ENCODE results near the gene KRTAP6-2. TPM values are rescaled to one million over a fixed set of nuclear protein-coding genes. Genes with fewer than 3 reads are reported as not detected.

KRTAP6-2 gene
- total RNA-seq, 6 donors from 2014 or later: not detected

DNA sequence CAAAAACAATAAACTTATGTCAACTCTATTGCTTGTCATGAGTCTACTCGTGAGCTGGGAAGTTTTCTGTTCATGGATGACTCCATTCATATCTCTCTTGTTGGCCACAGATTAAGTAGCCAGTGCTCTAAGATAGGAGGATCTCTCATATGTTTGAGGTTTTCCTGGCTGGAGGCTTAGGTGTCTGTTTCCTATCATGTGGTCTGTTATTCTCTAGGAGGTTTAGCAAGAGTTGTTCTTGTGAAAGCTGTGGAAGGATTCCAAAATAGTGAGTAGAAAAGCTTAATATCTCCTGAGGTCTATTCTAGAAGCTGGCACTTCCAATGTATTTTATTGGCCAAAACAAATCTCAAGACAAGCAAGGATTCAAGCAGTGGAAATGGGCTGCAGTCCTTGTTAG lies 30.5 kb upstream of the KRTAP6-2 start:
- H3K4me3 ChIP-seq: no peak overlapping the region
- 67 to 74% methylated on average over 1 of the region's 1 CpG for WGBS, 2 donors
- no peak overlapping the region for H3K27ac ChIP-seq
- H3K27me3 ChIP-seq: no peaks in the 10 kb centered on the region
- DNase-seq: no peak
- H3K9me3 ChIP-seq: no peaks in the 10 kb centered on the region
- TF ChIP-seq POLR2AphosphoS5 (IDR thresholded peaks at IDR 0.05) (no peak), EP300 (IDR thresholded peaks at IDR 0.05) (no peak), POLR2A (IDR thresholded peaks at IDR 0.05) (no peak)
- TF ChIP-seq, protein P1, sequence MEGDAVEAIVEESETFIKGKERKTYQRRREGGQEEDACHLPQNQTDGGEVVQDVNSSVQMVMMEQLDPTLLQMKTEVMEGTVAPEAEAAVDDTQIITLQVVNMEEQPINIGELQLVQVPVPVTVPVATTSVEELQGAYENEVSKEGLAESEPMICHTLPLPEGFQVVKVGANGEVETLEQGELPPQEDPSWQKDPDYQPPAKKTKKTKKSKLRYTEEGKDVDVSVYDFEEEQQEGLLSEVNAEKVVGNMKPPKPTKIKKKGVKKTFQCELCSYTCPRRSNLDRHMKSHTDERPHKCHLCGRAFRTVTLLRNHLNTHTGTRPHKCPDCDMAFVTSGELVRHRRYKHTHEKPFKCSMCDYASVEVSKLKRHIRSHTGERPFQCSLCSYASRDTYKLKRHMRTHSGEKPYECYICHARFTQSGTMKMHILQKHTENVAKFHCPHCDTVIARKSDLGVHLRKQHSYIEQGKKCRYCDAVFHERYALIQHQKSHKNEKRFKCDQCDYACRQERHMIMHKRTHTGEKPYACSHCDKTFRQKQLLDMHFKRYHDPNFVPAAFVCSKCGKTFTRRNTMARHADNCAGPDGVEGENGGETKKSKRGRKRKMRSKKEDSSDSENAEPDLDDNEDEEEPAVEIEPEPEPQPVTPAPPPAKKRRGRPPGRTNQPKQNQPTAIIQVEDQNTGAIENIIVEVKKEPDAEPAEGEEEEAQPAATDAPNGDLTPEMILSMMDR (IDR thresholded peaks at IDR 0.05): no peak
- H3K4me1 ChIP-seq: no peaks in the 10 kb centered on the region
- H3K36me3 ChIP-seq: no peaks in the 10 kb centered on the region
- ATAC-seq (ENCODE audit: low FRiP score in 2 of 2): peak in 1 of 2 donors; percentile 23

DNA sequence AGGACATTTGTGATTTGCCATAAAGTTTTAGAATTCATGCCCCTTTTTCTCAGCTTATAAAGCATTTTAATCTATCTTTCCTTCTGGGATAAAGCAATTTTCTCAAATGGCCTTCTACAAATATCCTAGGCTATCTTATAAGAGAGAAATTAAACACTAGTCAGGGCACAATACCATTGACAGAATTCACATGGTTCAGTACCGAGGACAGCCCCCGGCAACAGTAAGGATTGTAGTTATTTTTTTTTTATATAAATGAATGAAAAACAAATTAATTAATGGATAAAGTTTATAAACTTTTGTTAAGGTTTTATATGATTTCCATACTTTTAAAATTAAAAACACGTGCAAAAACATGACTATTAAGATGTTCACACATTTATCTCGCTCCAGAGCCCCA lies 29.4 kb upstream of the KRTAP6-2 start:
- Histone ChIP-seq H3K27me3 (no peaks in the 10 kb centered on the region), H3K4me1 (no peaks in the 10 kb centered on the region), H3K27ac (no peak overlapping the region), H3K9me3 (no peaks in the 10 kb centered on the region), H3K36me3 (no peaks in the 10 kb centered on the region), H3K4me3 (no peak overlapping the region)
- no peak for ATAC-seq (ENCODE audit: low FRiP score in 2 of 2)
- TF ChIP-seq POLR2AphosphoS5 (IDR thresholded peaks at IDR 0.05) (no peak), POLR2A (IDR thresholded peaks at IDR 0.05) (no peak), EP300 (IDR thresholded peaks at IDR 0.05) (no peak)
- WGBS, 2 donors: 82 to 87% methylated on average over 4 of the region's 4 CpGs
- no peak for DNase-seq

DNA sequence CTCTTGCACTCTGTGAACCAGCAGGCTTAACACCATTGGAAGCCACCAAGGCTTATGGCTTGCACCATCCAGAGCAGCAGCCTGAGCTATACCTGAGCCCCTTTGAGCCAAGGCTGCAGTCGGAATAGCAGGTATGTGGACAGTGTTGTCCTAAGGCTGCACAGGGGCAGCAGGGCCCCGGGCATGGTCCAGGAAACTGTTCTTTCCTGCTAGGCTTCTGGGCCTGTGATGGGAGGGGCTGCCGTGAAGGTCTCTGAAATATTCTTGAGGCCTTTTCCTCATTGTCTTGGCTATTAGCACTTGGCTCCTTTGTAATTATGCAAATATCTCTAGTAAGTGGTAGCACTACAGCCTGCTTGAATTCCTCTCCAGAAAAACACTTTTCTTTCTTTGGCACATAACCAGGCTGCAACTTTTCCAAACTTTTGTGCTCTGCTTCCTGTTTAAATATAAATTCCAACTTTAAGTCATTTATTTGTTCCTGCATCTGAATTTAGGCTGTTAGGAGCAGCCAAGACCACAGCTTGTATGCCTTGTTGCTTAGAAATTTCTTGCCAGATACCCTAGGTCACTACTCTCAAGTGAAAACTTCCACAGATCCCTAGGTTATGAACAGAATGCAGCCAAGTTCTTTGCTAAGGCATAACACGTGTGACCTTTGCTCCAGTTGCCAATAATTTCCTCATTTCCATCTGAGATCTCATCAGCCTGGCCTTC lies 26.9 kb upstream of the KRTAP6-2 start:
- H3K4me1 ChIP-seq: no peaks in the 10 kb centered on the region
- H3K27me3 ChIP-seq: no peaks in the 10 kb centered on the region
- no peak overlapping the region for H3K27ac ChIP-seq
- ATAC-seq (ENCODE audit: low FRiP score in 2 of 2) (no peak), DNase-seq (no peak)
- H3K9me3 ChIP-seq: no peaks in the 10 kb centered on the region
- WGBS, 2 donors: 47 to 61% methylated on average over 3 to 4 of the region's 4 CpGs
- no peak overlapping the region for H3K4me3 ChIP-seq
- TF ChIP-seq EP300 (IDR thresholded peaks at IDR 0.05) (no peak), POLR2AphosphoS5 (IDR thresholded peaks at IDR 0.05) (no peak), POLR2A (IDR thresholded peaks at IDR 0.05) (no peak)
- TF ChIP-seq, protein P1 (IDR thresholded peaks at IDR 0.05): no peak
- H3K36me3 ChIP-seq: no peaks in the 10 kb centered on the region

DNA sequence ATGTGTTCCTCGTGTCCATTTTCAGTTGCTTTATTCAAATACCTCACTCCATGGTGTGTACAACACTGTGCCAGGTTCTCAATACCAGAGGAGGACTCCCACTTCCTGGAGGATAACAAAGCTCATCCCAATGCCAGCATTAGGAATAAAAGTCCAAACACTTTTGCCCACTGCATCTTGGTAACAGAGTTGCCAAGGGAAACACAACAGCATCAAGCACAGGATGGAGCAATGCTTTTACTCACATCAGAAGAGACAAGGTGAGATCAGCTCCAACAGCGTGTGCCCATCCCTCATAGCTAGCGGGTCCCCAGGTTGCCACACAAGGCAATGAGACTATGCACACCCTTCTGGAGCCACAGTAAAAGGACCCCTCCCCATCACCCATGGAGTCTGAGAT lies 24.7 kb upstream of the KRTAP6-2 start:
- no peaks in the 10 kb centered on the region for H3K36me3 ChIP-seq
- H3K27ac ChIP-seq: no peak overlapping the region
- TF ChIP-seq, protein P1 (IDR thresholded peaks at IDR 0.05): no peak
- TF ChIP-seq POLR2AphosphoS5 (IDR thresholded peaks at IDR 0.05) (no peak), EP300 (IDR thresholded peaks at IDR 0.05) (no peak), POLR2A (IDR thresholded peaks at IDR 0.05) (no peak)
- ATAC-seq (ENCODE audit: low FRiP score in 2 of 2) (no peak), DNase-seq (no peak)
- no peak overlapping the region for H3K4me3 ChIP-seq
- H3K4me1 ChIP-seq: no peaks in the 10 kb centered on the region
- H3K9me3 ChIP-seq: no peaks in the 10 kb centered on the region
- WGBS, 2 donors: 74 to 88% methylated on average over 2 to 3 of the region's 3 CpGs
- H3K27me3 ChIP-seq: no peaks in the 10 kb centered on the region

DNA sequence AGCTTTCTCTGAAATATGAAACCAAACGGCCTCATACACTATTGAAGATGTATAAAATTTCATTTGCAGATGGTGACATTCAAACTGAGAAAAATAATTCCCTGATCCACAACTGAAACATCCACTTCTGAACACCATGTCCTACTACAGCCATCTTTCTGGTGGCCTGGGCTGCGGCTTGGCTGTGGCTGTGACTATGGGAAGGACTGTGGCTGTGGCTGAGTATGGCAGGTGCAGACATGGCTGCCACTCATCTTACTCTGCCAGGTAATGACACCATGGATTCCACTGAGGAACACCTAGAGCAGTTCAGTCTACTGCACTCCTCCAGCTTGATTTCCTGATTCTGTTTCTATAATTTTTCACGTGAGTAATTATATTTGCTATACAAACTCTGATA lies 21.8 kb upstream of the KRTAP6-2 start, which contains the start of gene KRTAP20-4:
Gene KRTAP20-4 (plus strand): TSS at position 106 of the 400 bp plus-strand sequence.
- H3K27ac ChIP-seq: no peak within 1 kb of the TSS
- WGBS, 2 donors: 82 to 87% methylated on average over 3 of the region's 3 CpGs
- no peak within 1 kb of the TSS for H3K4me3 ChIP-seq
- H3K36me3 ChIP-seq: no peaks in the 10 kb centered on the region
- H3K4me1 ChIP-seq: no peaks in the 10 kb centered on the region
- DNase-seq: no peak
- ATAC-seq (ENCODE audit: low FRiP score in 2 of 2): no peak
- no peaks in the 10 kb centered on the region for H3K9me3 ChIP-seq
- TF ChIP-seq, protein P1 (IDR thresholded peaks at IDR 0.05): no peak
- no peak for TF ChIP-seq EP300 (IDR thresholded peaks at IDR 0.05)
- no peak for TF ChIP-seq POLR2AphosphoS5 (IDR thresholded peaks at IDR 0.05)
- TF ChIP-seq POLR2A (IDR thresholded peaks at IDR 0.05): no peak
- no peaks in the 10 kb centered on the region for H3K27me3 ChIP-seq

Data from upper lobe of left lung (tissue), 6 donors.